GM12878 (cell line): Measurements from ENCODE around the gene PHF20. TPM values are rescaled to one million over a fixed set of nuclear protein-coding genes. Genes with fewer than 3 reads are reported as not detected.
"Not testable (repeated sequence)": the region's sequence is repeated elsewhere in the genome, so short reads cannot be mapped to it uniquely, and the experiment has no call there.

Experiments used
- ATAC-seq: fragments of 200-7000 bp; cut with Tn5 transposase; 3 replicates; pipeline ENCODE4 v1.9.1; 2020; ENCODE audit warnings: mild to moderate bottlenecking, moderate library complexity
- BruUV-seq: library from RNA; stranded (reverse); fragments of 400-500 nt; replicated peaks from 2 replicates; lab custom pipeline; 2021; lab: Mats Ljungman, UMichigan
- CTCF ChIA-PET: fragments of 300-600 bp; sonication (Branson Sonifier 250); formaldehyde crosslinking; extraction: SDS; loops from one replicate; lab custom pipeline; 2021; ENCODE audit warnings: inconsistent platforms; lab: Yijun Ruan, JAX
- POLR2A ChIA-PET: fragments of 350-600 bp; formaldehyde crosslinking; extraction: SDS; loops from one replicate; lab custom pipeline; 2021; ENCODE audit warnings: inconsistent platforms; lab: Charles Lee
- RAD21 ChIA-PET: fragments of 300-600 bp; sonication (Branson Sonifier 250); formaldehyde crosslinking; loops from one replicate; lab custom pipeline; 2023; ENCODE audit warnings: antibody characterized with exemption; ENCODE audit not compliant: unreplicated experiment; lab: Charles Lee
- SMC1A ChIA-PET: fragments of 300-600 bp; sonication (Branson Sonifier 250); formaldehyde crosslinking; loops from one replicate; lab custom pipeline; 2023; ENCODE audit not compliant: unreplicated experiment, uncharacterized antibody; lab: Charles Lee
- DNase-seq: peaks from one replicate; pipeline ENCODE4 v3.0.0-alpha.2; 2011; ENCODE audit warnings: low read depth, low spot score
- FAIRE-seq: peaks from 3 replicates; lab custom pipeline; 2011; peaks lifted over from hg19 to GRCh38; lab: Jason Lieb, UNC
- H2AFZ ChIP-seq: 2 replicates; pipeline ENCODE4 v1.6.0; 2011; ENCODE audit warnings: low read depth, low read length, control low read depth; ENCODE audit not compliant: control insufficient read depth
- H3K27ac ChIP-seq: 2 replicates; pipeline ENCODE4 v1.5.1; 2011; ENCODE audit warnings: control low read depth; ENCODE audit not compliant: control insufficient read depth, insufficient read depth
- H3K27me3 ChIP-seq, 2 experiments: replicated peaks in 1 of 2; 2 replicates each; pipeline versions ENCODE4 v1.6.0 to v1.6.1; 2011; ENCODE audit warnings: low read length in 1 of 2; ENCODE audit not compliant: control insufficient read depth in 2 of 2, insufficient read depth in 2 of 2
- H3K36me3 ChIP-seq, 2 experiments: 2 replicates each; pipeline ENCODE4 v1.5.1; 2011; ENCODE audit warnings: low read length in 1 of 2; ENCODE audit not compliant: control insufficient read depth in 2 of 2, insufficient read depth in 2 of 2
- H3K4me1 ChIP-seq: 2 replicates; pipeline ENCODE4 v1.6.1; 2011; ENCODE audit warnings: mild to moderate bottlenecking, low read length, moderate library complexity, mixed read lengths; ENCODE audit not compliant: control insufficient read depth, insufficient read depth
- H3K4me2 ChIP-seq: 2 replicates; pipeline ENCODE4 v1.6.0; 2011; ENCODE audit warnings: control low read depth; ENCODE audit not compliant: control insufficient read depth, insufficient read depth
- H3K4me3 ChIP-seq: fragments of 200-600 bp; sonication (generic); 2 replicates; pipeline ENCODE4 v1.5.1; 2016
- H3K79me2 ChIP-seq: 2 replicates; pipeline ENCODE4 v1.6.0; 2011; ENCODE audit warnings: low read length; ENCODE audit not compliant: control insufficient read depth, insufficient read depth
- H3K9ac ChIP-seq: 2 replicates; pipeline ENCODE4 v1.8.0; 2011; ENCODE audit warnings: low read length, control low read depth, mixed read lengths; ENCODE audit not compliant: control insufficient read depth, insufficient read depth
- H3K9me3 ChIP-seq: replicated peaks from 3 replicates; pipeline ENCODE4 v1.5.1; 2011; ENCODE audit warnings: mild to moderate bottlenecking, low read length; ENCODE audit not compliant: control insufficient read depth, insufficient read depth
- H4K20me1 ChIP-seq: 2 replicates; pipeline ENCODE4 v1.6.0; 2011; ENCODE audit not compliant: control insufficient read depth, insufficient read depth
- POLR2A ChIP-seq: IDR thresholded peaks from 2 replicates; pipeline ENCODE4 v1.6.1; 2011; ENCODE audit warnings: low read depth, mild to moderate bottlenecking, low read length
- POLR2AphosphoS5 ChIP-seq: IDR thresholded peaks from 2 replicates; pipeline ENCODE4 v1.6.1; 2011; ENCODE audit warnings: mild to moderate bottlenecking, low read length, inconsistent platforms
- WGBS: methylation state at CpG from one replicate; pipeline ENCODE4 v1.1.6; 2016; ENCODE audit warnings: low lambda C conversion rate; ENCODE audit not compliant: insufficient replicate concordance, insufficient coverage; ENCODE audit errors: missing lambda C conversion rate; 5-methylcytosine and 5-hydroxymethylcytosine counted together
- in situ Hi-C: fragments of 300-500 bp; cut with MboI; formaldehyde crosslinking; loops from 9 replicates; pipeline ENCODE4 v1.14.3; 2018; ENCODE audit warnings: mixed read lengths
- intact Hi-C: fragments of 100-400 bp; cut with micrococcal nuclease; formaldehyde crosslinking; loops from one replicate; pipeline ENCODE4 v1.14.2; 2022; ENCODE audit not compliant: unreplicated experiment
- polyA plus RNA-seq, 11 experiments: library from polyadenylated mRNA; depleted of rRNA in 4 of 11; unstranded in 6 of 11; stranded (reverse) in 5 of 11; fragments of >200 nt; fragmentation: Nextera tagmentation in 4 of 11; fragmentation: Illumina TruSeq in 1 of 11; extraction: Ambion mirVana in 4 of 11; extraction: Trizol in 1 of 11; gene quantifications; 1 replicate in 1 of 11; 2 replicates in 10 of 11; pipeline versions ENCODE4 v1.2.1 to v1.2.3, GENCODE V29; 2011 to 2016; ENCODE audit warnings: inconsistent platforms in 2 of 11, missing spikeins in 2 of 11, low read depth in 1 of 11
- total RNA-seq, 4 experiments: library from RNA; depleted of rRNA in 3 of 4; stranded (reverse); fragments of >200 nt in 3 of 4; fragmentation: Illumina TruSeq in 1 of 4; extraction: Trizol in 1 of 4; gene quantifications; 2 replicates each; pipeline versions ENCODE4 v1.2.1 to v1.2.3, GENCODE V29; 2013 to 2021

The PHF20 gene
- total and polyA plus RNA-seq, 10 of the 15 experiments (the other 5 are each of a cell fraction or from before 2014, with no cell fraction given): 31.6 to 91.2 (median 46.8) TPM

- Histone ChIP-seq H4K20me1 (peaks cover 14% of the 10 kb centered on the region), H3K79me2 (peaks cover 44% of the 10 kb centered on the region), H3K36me3 (peaks cover 29 to 45% of the 10 kb centered on the region in 2 experiments)
- WGBS: 89% methylated on average over 4 of the region's 4 CpGs
- CTCF ChIA-PET, H3K27me3 ChIP-seq, H3K27ac ChIP-seq, FAIRE-seq, H3K9ac ChIP-seq, POLR2A ChIA-PET, intact Hi-C loops, RAD21 ChIA-PET, H3K4me1 ChIP-seq, H3K4me2 ChIP-seq, H3K4me3 ChIP-seq, DNase-seq, H2AFZ ChIP-seq, BruUV-seq, H3K9me3 ChIP-seq, in situ Hi-C loops: not testable (repeated sequence)
- SMC1A ChIA-PET: interaction anchor here (1.2 to 1.7 kb wide), 2 partner anchors 7 to 16 kb away, joined by 3 read pairs; no protein-coding TSS in a partner anchor
- 0 out of 2 replicates have a peak, but pooled peaks have one; percentile 37 for TF ChIP-seq POLR2AphosphoS5
- ATAC-seq: peak; percentile 10; the same call in 2 of the 3 replicates
Measured at GRCh38 chr20:35723275-35723639, 48.6 kb upstream of the PHF20 start.

- BruUV-seq: not testable (repeated sequence)
- TF ChIP-seq POLR2A (peak; percentile 42; the same call in 1 of the 2 replicates), POLR2AphosphoS5 (peak; percentile 6; the same call in 1 of the 2 replicates)
- TF ChIP-seq, all 136 proteins: peak for 2; not testable (repeated sequence) for 134
- H3K4me2 ChIP-seq, H3K4me1 ChIP-seq, H2AFZ ChIP-seq, H3K27me3 ChIP-seq, CTCF ChIA-PET, intact Hi-C loops, FAIRE-seq, ATAC-seq, in situ Hi-C loops, H3K27ac ChIP-seq, RAD21 ChIA-PET, DNase-seq, H3K4me3 ChIP-seq, H3K9me3 ChIP-seq, H3K9ac ChIP-seq: not testable (repeated sequence)
- Histone ChIP-seq H3K36me3 (peaks cover 29 to 45% of the 10 kb centered on the region in 2 experiments), H4K20me1 (peaks cover 14% of the 10 kb centered on the region), H3K79me2 (peaks cover 45% of the 10 kb centered on the region)
- 97% methylated on average over 12 of the region's 12 CpGs for WGBS
- ChIA-PET SMC1A (interaction anchor here (1.2 kb wide), 1 partner anchor 16 kb away, joined by 3 read pairs; no protein-coding TSS in a partner anchor), POLR2A (interaction anchor here (0.6 to 0.7 kb wide), 2 partner anchors 15 to 100 kb away, joined by 6 to 7 read pairs; no protein-coding TSS in a partner anchor)
Measured at GRCh38 chr20:35723652-35724320, 48.0 kb upstream of the PHF20 start.
